Upper lobe of right lung (tissue), 1 donor: ENCODE results near the gene TOX3. TPM values are rescaled to one million over a fixed set of nuclear protein-coding genes. Genes with fewer than 3 reads are reported as not detected.

Experiments used
- ATAC-seq: fragments of 200-7000 bp; cut with Tn5 transposase; one replicate; pipeline ENCODE4 v1.9.1; 2020; ENCODE audit warnings: mild to moderate bottlenecking, moderate library complexity
- DNase-seq: peaks from one replicate; pipeline ENCODE4 v3.0.0-alpha.2; 2020
- H3K27ac ChIP-seq: fragments of 200-600 bp; one replicate; pipeline ENCODE4 v1.8.0; 2022
- H3K27me3 ChIP-seq: fragments of 200-600 bp; one replicate; pipeline ENCODE4 v1.8.0; 2022; ENCODE audit warnings: mild to moderate bottlenecking
- H3K36me3 ChIP-seq: fragments of 200-600 bp; one replicate; pipeline ENCODE4 v1.8.0; 2022
- H3K4me1 ChIP-seq: fragments of 200-600 bp; one replicate; pipeline ENCODE4 v1.8.0; 2022
- H3K4me3 ChIP-seq: fragments of 200-600 bp; one replicate; pipeline ENCODE4 v1.8.0; 2022; ENCODE audit warnings: mild to moderate bottlenecking
- H3K9me3 ChIP-seq: fragments of 200-600 bp; one replicate; pipeline ENCODE4 v1.8.0; 2022
- CTCF ChIP-seq: fragments of 200-600 bp; IDR thresholded peaks from one replicate; pipeline ENCODE4 v1.8.0; 2022; ENCODE audit warnings: antibody characterized with exemption
- intact Hi-C: fragments of 100-400 bp; cut with DNase I; formaldehyde crosslinking; loops from one replicate; pipeline ENCODE4 v1.11.0; 2022
- total RNA-seq: library from RNA; stranded (reverse); fragmentation: NEBNext Ultra II Directional; extraction: Animal tissue kit (Norgen Biotek cat#: 25700); gene quantifications from one replicate; pipeline ENCODE4 v1.2.1, GENCODE V29; 2021
- donor health status: DM: no; HTN: yes; CAD: no; lungs with severe emphysema.

The TOX3 gene
- total RNA-seq, 1 donor from 2014 or later = 3.7 TPM

- intact Hi-C loops = no loop called here
- no peak for ATAC-seq
- DNase-seq = no peak
These were observed 22.2 kb upstream of the TOX3 start for GRCh38 chr16:52568983-52569690.

GRCh38 chr16:52568495-52568894 lies 21.6 kb upstream of the TOX3 start:
- H3K9me3 ChIP-seq = no peaks in the 10 kb centered on the region
- H3K4me3 ChIP-seq = no peak overlapping the region
- no peaks in the 10 kb centered on the region for H3K36me3 ChIP-seq
- no peak overlapping the region for H3K27ac ChIP-seq
- no peaks in the 10 kb centered on the region for H3K27me3 ChIP-seq
- DNase-seq = no peak
- intact Hi-C loops = no loop called here
- no peaks in the 10 kb centered on the region for H3K4me1 ChIP-seq
- no peak for TF ChIP-seq CTCF
- no peak for ATAC-seq

More at GRCh38 chr16:52568983-52569690, 22.2 kb upstream of the TOX3 start:
- no peak for TF ChIP-seq CTCF
- Histone ChIP-seq H3K27me3 (no peaks in the 10 kb centered on the region), H3K4me1 (no peaks in the 10 kb centered on the region), H3K9me3 (no peaks in the 10 kb centered on the region), H3K4me3 (no peak overlapping the region), H3K36me3 (no peaks in the 10 kb centered on the region), H3K27ac (no peak overlapping the region)

- DNase-seq = no peak
- TF ChIP-seq CTCF = no peak
- intact Hi-C loops = no loop called here
These were observed 20.2 kb upstream of the TOX3 start for GRCh38 chr16:52567193-52567592.

GRCh38 chr16:52563767-52564611 lies 17.0 kb upstream of the TOX3 start:
- Histone ChIP-seq H3K27me3 (no peaks in the 10 kb centered on the region), H3K9me3 (no peaks in the 10 kb centered on the region), H3K4me3 (no peak overlapping the region), H3K4me1 (no peaks in the 10 kb centered on the region), H3K36me3 (no peaks in the 10 kb centered on the region), H3K27ac (no peak overlapping the region)
- intact Hi-C loops = no loop called here
- TF ChIP-seq CTCF = no peak
- no peak for DNase-seq
- ATAC-seq = no peak

More at GRCh38 chr16:52567193-52567592, 20.2 kb upstream of the TOX3 start:
- Histone ChIP-seq H3K27me3 (no peaks in the 10 kb centered on the region), H3K9me3 (no peaks in the 10 kb centered on the region), H3K36me3 (no peaks in the 10 kb centered on the region), H3K4me3 (no peak overlapping the region), H3K27ac (no peak overlapping the region), H3K4me1 (no peaks in the 10 kb centered on the region)
- ATAC-seq = no peak

GRCh38 chr16:52562770-52563169 lies 15.8 kb upstream of the TOX3 start:
- no peak for ATAC-seq
- H3K27me3 ChIP-seq = no peaks in the 10 kb centered on the region
- intact Hi-C loops = no loop called here
- no peak overlapping the region for H3K27ac ChIP-seq
- no peaks in the 10 kb centered on the region for H3K36me3 ChIP-seq
- H3K4me3 ChIP-seq = no peak overlapping the region
- H3K4me1 ChIP-seq = no peaks in the 10 kb centered on the region
- no peak for TF ChIP-seq CTCF
- no peaks in the 10 kb centered on the region for H3K9me3 ChIP-seq
- DNase-seq = no peak
